NCI-H187 (cell line): ENCODE measurements around the gene KRTAP1-5.
"Not testable (repeated sequence)": the region's sequence is repeated elsewhere in the genome, so short reads cannot be mapped to it uniquely, and the experiment has no call there.

Source experiments
- DNase-seq, 2 experiments: peaks; one replicate each; lab custom pipeline; 2025; lab: John Stamatoyannopoulos, UW

Gene KRTAP1-5

GRCh38 chr17:41026715-41027471 lies at the start of gene KRTAP1-5:
TSS of gene KRTAP1-5 (minus strand) at chr17:41027208. CDS start at chr17:41027155, 53 bp downstream.
- DNase-seq: no peak

GRCh38 chr17:41076788-41077187 lies 49.8 kb upstream of the KRTAP1-5 start:
- no peak for DNase-seq

- DNase-seq: no peak
These were observed 46.7 kb upstream of the KRTAP1-5 start for GRCh38 chr17:41073676-41074075.

GRCh38 chr17:41071606-41072360 lies 44.8 kb upstream of the KRTAP1-5 start:
- DNase-seq: no peak

- no peak for DNase-seq
These were observed 42.0 kb upstream of the KRTAP1-5 start for GRCh38 chr17:41069031-41069430.

GRCh38 chr17:41067281-41067680 lies 40.3 kb upstream of the KRTAP1-5 start:
- no peak for DNase-seq

- no peak for DNase-seq
These were observed 39.0 kb upstream of the KRTAP1-5 start, which contains the start of gene KRTAP2-4 for GRCh38 chr17:41065829-41066624. TSS of gene KRTAP2-4 (minus strand) at chr17:41065879. CDS start at chr17:41065845, 34 bp downstream.

GRCh38 chr17:41065016-41065689 lies 38.1 kb upstream of the KRTAP1-5 start:
- not testable (repeated sequence) for DNase-seq

- no peak for DNase-seq
These were observed 37.3 kb upstream of the KRTAP1-5 start for GRCh38 chr17:41064301-41064700.

GRCh38 chr17:41063449-41063848 lies 36.4 kb upstream of the KRTAP1-5 start:
- DNase-seq: no peak

GRCh38 chr17:41061964-41062363 lies 35.0 kb upstream of the KRTAP1-5 start:
- no peak for DNase-seq

GRCh38 chr17:41060052-41060604 lies 33.1 kb upstream of the KRTAP1-5 start, which contains the start of gene KRTAP2-3:
TSS of gene KRTAP2-3 (minus strand) at chr17:41060114. CDS start at chr17:41060050, 64 bp downstream.
- DNase-seq: no peak

GRCh38 chr17:41059276-41060051 lies 32.5 kb upstream of the KRTAP1-5 start:
- not testable (repeated sequence) for DNase-seq

- no peak for DNase-seq
These were observed 31.7 kb upstream of the KRTAP1-5 start for GRCh38 chr17:41058741-41059140.

- no peak for DNase-seq
These were observed 30.5 kb upstream of the KRTAP1-5 start for GRCh38 chr17:41057547-41057946.

GRCh38 chr17:41055130-41055529 lies 28.1 kb upstream of the KRTAP1-5 start, which contains the start of gene KRTAP2-2:
TSS of gene KRTAP2-2 (minus strand) at chr17:41055230. CDS start at chr17:41055211, 19 bp downstream.
- DNase-seq: not testable (repeated sequence)

- DNase-seq: not testable (repeated sequence)
These were observed 27.5 kb upstream of the KRTAP1-5 start for GRCh38 chr17:41054556-41054955.

- DNase-seq: no peak
These were observed 27.0 kb upstream of the KRTAP1-5 start for GRCh38 chr17:41054025-41054424.

GRCh38 chr17:41052566-41052965 lies 25.6 kb upstream of the KRTAP1-5 start:
- DNase-seq: no peak

GRCh38 chr17:41049110-41049509 lies 22.1 kb upstream of the KRTAP1-5 start:
- DNase-seq: no peak
